Mesodermal cell (in vitro differentiated cells): ENCODE data around the gene KLF7.

Experiments
- H3K27ac ChIP-seq: 2 replicates; pipeline ENCODE4 v1.7.0; 2013; ENCODE audit warnings: mild to moderate bottlenecking, low read depth, low read length, moderate library complexity; ENCODE audit not compliant: severe bottlenecking
- H3K36me3 ChIP-seq: 2 replicates; pipeline ENCODE4 v1.7.1; 2013; ENCODE audit warnings: mild to moderate bottlenecking, low read length, moderate library complexity; ENCODE audit not compliant: control insufficient read depth, insufficient read depth
- H3K4me1 ChIP-seq: one replicate; pipeline ENCODE4 v1.7.1; 2013; ENCODE audit warnings: mild to moderate bottlenecking, low read length; ENCODE audit not compliant: insufficient read depth, control insufficient read depth, poor library complexity, severe bottlenecking
- H3K4me3 ChIP-seq: 2 replicates; pipeline ENCODE4 v1.7.0; 2013; ENCODE audit warnings: low read length, control low read depth, mild to moderate bottlenecking; ENCODE audit not compliant: insufficient read depth, poor library complexity, severe bottlenecking; ENCODE audit errors: extremely low read depth
- H3K9me3 ChIP-seq: 2 replicates; pipeline ENCODE4 v1.7.1; 2013; ENCODE audit warnings: mild to moderate bottlenecking, low read length, moderate library complexity; ENCODE audit not compliant: control insufficient read depth
- WGBS, 2 experiments: methylation state at CpG; one replicate each; pipeline ENCODE4 v1.1.5; 2013; ENCODE audit warnings: missing lambda C conversion rate in 2 of 2; ENCODE audit not compliant: insufficient coverage in 2 of 2; 5-methylcytosine and 5-hydroxymethylcytosine counted together

Gene KLF7

GRCh38 chr2:207188626-207189419 is 23.1 kb upstream of the KLF7 start:
- no peaks in the 10 kb centered on the region for H3K4me1 ChIP-seq
- no peaks in the 10 kb centered on the region for H3K9me3 ChIP-seq
- no peak overlapping the region for H3K27ac ChIP-seq
- H3K4me3 ChIP-seq, result no peak overlapping the region
- H3K36me3 ChIP-seq, result no peaks in the 10 kb centered on the region
- WGBS, 2 experiments, result 92 to 100% methylated on average over 2 of the region's 3 CpGs

- no peak overlapping the region for H3K4me3 ChIP-seq
- no peak overlapping the region for H3K27ac ChIP-seq
- no peaks in the 10 kb centered on the region for H3K9me3 ChIP-seq
- WGBS, 2 experiments, result 76 to 81% methylated on average over 5 to 6 of the region's 6 CpGs
- no peaks in the 10 kb centered on the region for H3K4me1 ChIP-seq
- no peaks in the 10 kb centered on the region for H3K36me3 ChIP-seq
Observed at GRCh38 chr2:207185372-207185771, 19.6 kb upstream of the KLF7 start.

GRCh38 chr2:207184768-207185167 is 19.0 kb upstream of the KLF7 start:
- WGBS, 2 experiments, result 50 to 65% methylated on average over 2 to 4 of the region's 5 CpGs
- Histone ChIP-seq H3K4me3 (no peak overlapping the region), H3K4me1 (no peaks in the 10 kb centered on the region), H3K27ac (no peak overlapping the region), H3K36me3 (no peaks in the 10 kb centered on the region), H3K9me3 (no peaks in the 10 kb centered on the region)

- Histone ChIP-seq H3K9me3 (no peaks in the 10 kb centered on the region), H3K4me1 (no peaks in the 10 kb centered on the region), H3K27ac (no peak overlapping the region), H3K36me3 (no peaks in the 10 kb centered on the region), H3K4me3 (no peak overlapping the region)
- 100% methylated on average over 1 of the region's 2 CpGs; no CpG with 5 or more reads in 1 of the 2 experiments for WGBS, 2 experiments
Observed at GRCh38 chr2:207184348-207184747, 18.6 kb upstream of the KLF7 start.

GRCh38 chr2:207183506-207183905 is 17.8 kb upstream of the KLF7 start:
- Histone ChIP-seq H3K4me1 (no peaks in the 10 kb centered on the region), H3K4me3 (no peak overlapping the region), H3K36me3 (no peaks in the 10 kb centered on the region), H3K9me3 (no peaks in the 10 kb centered on the region), H3K27ac (no peak overlapping the region)

- 62 to 88% methylated on average over 2 of the region's 2 CpGs for WGBS, 2 experiments
- Histone ChIP-seq H3K4me1 (no peaks in the 10 kb centered on the region), H3K27ac (no peak overlapping the region), H3K36me3 (no peaks in the 10 kb centered on the region), H3K9me3 (no peaks in the 10 kb centered on the region), H3K4me3 (no peak overlapping the region)
Observed at GRCh38 chr2:207182911-207183310, 17.2 kb upstream of the KLF7 start.

- Histone ChIP-seq H3K36me3 (no peaks in the 10 kb centered on the region), H3K9me3 (no peaks in the 10 kb centered on the region), H3K27ac (no peak overlapping the region), H3K4me3 (no peak overlapping the region), H3K4me1 (no peaks in the 10 kb centered on the region)
- WGBS, 2 experiments, result 96 to 100% methylated on average over 3 to 5 of the region's 7 CpGs
Observed at GRCh38 chr2:207181526-207182274, 16.0 kb upstream of the KLF7 start.

- Histone ChIP-seq H3K4me1 (no peaks in the 10 kb centered on the region), H3K27ac (no peak overlapping the region), H3K36me3 (no peaks in the 10 kb centered on the region), H3K4me3 (no peak overlapping the region), H3K9me3 (no peaks in the 10 kb centered on the region)
Observed at GRCh38 chr2:207180741-207181140, 15.0 kb upstream of the KLF7 start.

GRCh38 chr2:207176247-207176646 is 10.5 kb upstream of the KLF7 start:
- Histone ChIP-seq H3K9me3 (no peaks in the 10 kb centered on the region), H3K4me1 (no peaks in the 10 kb centered on the region), H3K4me3 (no peak overlapping the region), H3K27ac (no peak overlapping the region), H3K36me3 (no peaks in the 10 kb centered on the region)

GRCh38 chr2:207173641-207174040 is 7.9 kb upstream of the KLF7 start:
- no CpG with 5 or more reads among the region's 1 CpG for WGBS, 2 experiments
- Histone ChIP-seq H3K9me3 (no peaks in the 10 kb centered on the region), H3K4me1 (no peaks in the 10 kb centered on the region), H3K27ac (no peak overlapping the region), H3K4me3 (no peak overlapping the region), H3K36me3 (no peaks in the 10 kb centered on the region)
